ENCODE results near the gene WSCD1.

WSCD1 gene

DNA sequence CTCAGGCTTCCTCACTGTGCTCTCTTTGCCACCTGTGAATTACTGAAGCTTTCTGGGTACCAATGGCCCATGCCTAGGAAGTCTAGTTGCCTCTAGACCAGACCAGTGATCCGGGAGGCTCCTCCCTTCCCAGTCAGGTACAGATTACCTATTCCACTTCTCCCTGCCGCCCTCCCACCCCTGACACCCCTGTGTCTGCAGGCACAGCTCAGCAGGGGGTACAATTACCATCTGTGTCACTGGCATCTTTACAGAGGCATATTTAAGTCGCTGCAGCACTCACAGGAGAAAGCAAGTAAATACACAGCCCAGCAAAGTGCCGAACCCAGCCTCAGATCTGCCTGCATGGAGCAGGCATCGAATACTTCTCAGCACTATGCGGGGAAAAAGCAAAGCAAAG lies 5.3 kb upstream of the WSCD1 start:
- no peak for DNase-seq
- H3K9ac ChIP-seq (ENCODE audit: low read length) = no peak overlapping the region
- H4K5ac ChIP-seq (ENCODE audit: low read length) = no peak overlapping the region
- H3K27ac ChIP-seq (ENCODE audit: low read depth, low read length) = no peak overlapping the region
- no peaks in the 10 kb centered on the region for H3K79me1 ChIP-seq (ENCODE audit: low read length)
- H3K18ac ChIP-seq (ENCODE audit: low read length) = no peak overlapping the region
- no peak overlapping the region for H2AK5ac ChIP-seq (ENCODE audit: low read length)
- no peaks in the 10 kb centered on the region for H3K79me2 ChIP-seq (ENCODE audit: control insufficient read depth, insufficient read depth, low read length)
- no peaks in the 10 kb centered on the region for H3K27me3 ChIP-seq (ENCODE audit: insufficient read depth, low read length, poor library complexity)
- no peak overlapping the region for H2BK5ac ChIP-seq (ENCODE audit: low read length)
- H2BK15ac ChIP-seq (replicated peaks; ENCODE audit: low read depth) = no peak overlapping the region
- H2BK120ac ChIP-seq (ENCODE audit: low read depth, low read length) = no peak overlapping the region
- H3K36me3 ChIP-seq (ENCODE audit: control insufficient read depth, insufficient read depth, low read length) = no peaks in the 10 kb centered on the region
- no CpG with 5 or more reads among the region's 6 CpGs for WGBS (ENCODE audit: extremely low coverage, insufficient coverage, low lambda C conversion rate)
- no peak overlapping the region for H4K8ac ChIP-seq (ENCODE audit: low read depth, low read length)
- H3K4ac ChIP-seq (ENCODE audit: low read depth, low read length) = no peak overlapping the region
- no peak overlapping the region for H3K23ac ChIP-seq (ENCODE audit: low read length)
- no peaks in the 10 kb centered on the region for H3K4me1 ChIP-seq (ENCODE audit: control insufficient read depth, low read depth, low read length)
- H3K4me2 ChIP-seq (ENCODE audit: low read length) = no peak overlapping the region
- H3K4me3 ChIP-seq (ENCODE audit: low read length) = no peak overlapping the region
- no peak overlapping the region for H3K56ac ChIP-seq (ENCODE audit: low read length)

DNA sequence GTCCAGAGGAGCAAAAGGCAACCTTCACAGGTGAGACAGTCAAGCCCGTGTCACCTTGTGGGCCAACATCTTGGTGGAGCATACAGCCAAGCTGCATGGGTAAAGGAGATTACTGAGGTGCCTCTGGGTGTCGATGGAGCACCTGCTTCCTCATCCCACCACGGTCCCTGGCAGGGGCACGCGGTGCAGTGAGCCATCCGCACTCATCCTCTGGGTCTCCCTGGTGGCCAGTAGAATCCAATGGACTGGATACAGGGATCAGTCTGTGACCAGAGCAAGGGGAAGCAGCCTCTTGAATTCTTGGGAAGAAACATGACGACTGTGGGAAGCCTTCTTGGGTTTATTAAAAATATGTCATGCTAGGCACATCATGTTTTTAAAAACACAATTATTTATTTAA lies 4.8 kb upstream of the WSCD1 start:
- no CpG with 5 or more reads among the region's 7 CpGs for WGBS (ENCODE audit: extremely low coverage, insufficient coverage, low lambda C conversion rate)
- no peak overlapping the region for H2BK5ac ChIP-seq (ENCODE audit: low read length)
- H3K56ac ChIP-seq (ENCODE audit: low read length) = no peak overlapping the region
- no peaks in the 10 kb centered on the region for H3K79me2 ChIP-seq (ENCODE audit: control insufficient read depth, insufficient read depth, low read length)
- no peak overlapping the region for H2AK5ac ChIP-seq (ENCODE audit: low read length)
- no peaks in the 10 kb centered on the region for H3K4me1 ChIP-seq (ENCODE audit: control insufficient read depth, low read depth, low read length)
- H3K79me1 ChIP-seq (ENCODE audit: low read length) = no peaks in the 10 kb centered on the region
- H4K5ac ChIP-seq (ENCODE audit: low read length) = no peak overlapping the region
- H2BK15ac ChIP-seq (replicated peaks; ENCODE audit: low read depth) = no peak overlapping the region
- H3K23ac ChIP-seq (ENCODE audit: low read length) = no peak overlapping the region
- no peak overlapping the region for H3K9ac ChIP-seq (ENCODE audit: low read length)
- no peak for DNase-seq
- H2BK120ac ChIP-seq (ENCODE audit: low read depth, low read length) = no peak overlapping the region
- H3K4me2 ChIP-seq (ENCODE audit: low read length) = no peak overlapping the region
- H3K27me3 ChIP-seq (ENCODE audit: insufficient read depth, low read length, poor library complexity) = no peaks in the 10 kb centered on the region
- H3K36me3 ChIP-seq (ENCODE audit: control insufficient read depth, insufficient read depth, low read length) = no peaks in the 10 kb centered on the region
- H3K4ac ChIP-seq (ENCODE audit: low read depth, low read length) = no peak overlapping the region
- no peak overlapping the region for H4K8ac ChIP-seq (ENCODE audit: low read depth, low read length)
- H3K18ac ChIP-seq (ENCODE audit: low read length) = no peak overlapping the region
- H3K4me3 ChIP-seq (ENCODE audit: low read length) = no peak overlapping the region
- H3K27ac ChIP-seq (ENCODE audit: low read depth, low read length) = no peak overlapping the region

DNA sequence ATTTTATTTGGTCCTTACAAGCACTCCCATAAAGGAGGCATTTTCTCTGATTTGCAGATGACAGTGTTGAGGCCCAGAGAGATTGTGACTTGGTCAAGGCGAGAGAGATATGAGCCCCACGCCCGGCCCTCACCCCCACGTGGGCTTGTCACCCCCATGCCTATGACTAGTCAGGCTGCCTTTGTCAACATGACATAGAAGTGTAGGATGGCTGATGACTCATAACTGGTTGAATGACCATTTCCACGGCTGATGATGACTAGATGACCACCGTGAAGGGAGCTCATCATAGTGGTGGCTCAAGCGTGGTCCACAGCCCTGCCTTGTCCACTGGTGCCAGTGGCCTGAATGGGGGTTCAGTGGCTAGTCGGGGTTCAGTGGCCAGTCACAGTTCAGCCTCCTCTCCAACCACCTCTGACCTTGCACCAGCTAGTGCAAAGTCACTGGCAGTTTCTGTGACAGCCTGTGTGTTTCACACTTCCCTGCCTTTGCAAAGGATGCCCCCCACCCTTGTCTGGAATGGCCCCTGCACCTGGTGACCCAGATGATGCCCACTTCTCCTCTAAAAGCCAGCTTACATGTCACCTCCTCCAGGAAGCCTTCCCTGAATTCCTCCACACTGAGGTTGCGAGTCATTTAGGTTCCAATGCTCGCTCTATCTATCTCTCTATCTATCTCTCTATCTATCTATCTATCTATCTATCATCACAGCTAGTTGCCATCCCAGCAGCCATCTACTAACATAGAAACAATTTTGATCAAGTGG lies 3.8 kb upstream of the WSCD1 start:
- H3K79me2 ChIP-seq (ENCODE audit: control insufficient read depth, insufficient read depth, low read length) = no peaks in the 10 kb centered on the region
- H3K4me2 ChIP-seq (ENCODE audit: low read length) = no peak overlapping the region
- no peak overlapping the region for H3K4ac ChIP-seq (ENCODE audit: low read depth, low read length)
- H2BK15ac ChIP-seq (replicated peaks; ENCODE audit: low read depth) = no peak overlapping the region
- no peak overlapping the region for H2BK120ac ChIP-seq (ENCODE audit: low read depth, low read length)
- WGBS (ENCODE audit: extremely low coverage, insufficient coverage, low lambda C conversion rate) = no CpG with 5 or more reads among the region's 10 CpGs
- DNase-seq = no peak
- H3K23ac ChIP-seq (ENCODE audit: low read length) = no peak overlapping the region
- no peaks in the 10 kb centered on the region for H3K36me3 ChIP-seq (ENCODE audit: control insufficient read depth, insufficient read depth, low read length)
- H3K27me3 ChIP-seq (ENCODE audit: insufficient read depth, low read length, poor library complexity) = no peaks in the 10 kb centered on the region
- H2AK5ac ChIP-seq (ENCODE audit: low read length) = no peak overlapping the region
- no peak overlapping the region for H3K18ac ChIP-seq (ENCODE audit: low read length)
- H3K27ac ChIP-seq (ENCODE audit: low read depth, low read length) = no peak overlapping the region
- no peak overlapping the region for H3K56ac ChIP-seq (ENCODE audit: low read length)
- no peak overlapping the region for H3K9ac ChIP-seq (ENCODE audit: low read length)
- no peaks in the 10 kb centered on the region for H3K4me1 ChIP-seq (ENCODE audit: control insufficient read depth, low read depth, low read length)
- no peak overlapping the region for H4K8ac ChIP-seq (ENCODE audit: low read depth, low read length)
- H2BK5ac ChIP-seq (ENCODE audit: low read length) = no peak overlapping the region
- H4K5ac ChIP-seq (ENCODE audit: low read length) = no peak overlapping the region
- no peak overlapping the region for H3K4me3 ChIP-seq (ENCODE audit: low read length)
- H3K79me1 ChIP-seq (ENCODE audit: low read length) = no peaks in the 10 kb centered on the region

DNA sequence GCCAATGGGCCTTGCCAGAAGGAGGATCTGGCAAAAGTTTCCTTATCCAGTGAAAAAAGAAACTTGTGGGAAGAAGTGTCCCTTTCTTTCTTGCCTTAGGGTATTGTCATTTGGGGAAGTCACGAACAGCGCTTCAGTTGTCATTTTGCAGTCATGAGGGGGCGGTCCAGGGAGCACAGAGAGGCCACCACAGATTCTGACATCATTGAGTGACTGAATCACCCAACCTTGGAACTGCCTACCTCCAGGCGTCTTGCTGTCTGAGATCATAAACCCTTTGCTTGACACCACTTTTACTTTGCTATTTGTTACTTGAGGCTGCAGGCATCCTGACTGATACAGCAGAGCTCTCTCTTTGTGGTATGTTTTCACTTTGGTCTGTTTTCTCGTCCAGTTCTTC lies 3.1 kb upstream of the WSCD1 start:
- no peak overlapping the region for H3K18ac ChIP-seq (ENCODE audit: low read length)
- H3K4me3 ChIP-seq (ENCODE audit: low read length) = no peak overlapping the region
- no peaks in the 10 kb centered on the region for H3K79me2 ChIP-seq (ENCODE audit: control insufficient read depth, insufficient read depth, low read length)
- no peak overlapping the region for H3K56ac ChIP-seq (ENCODE audit: low read length)
- no peak for DNase-seq
- no peaks in the 10 kb centered on the region for H3K4me1 ChIP-seq (ENCODE audit: control insufficient read depth, low read depth, low read length)
- no peak overlapping the region for H3K9ac ChIP-seq (ENCODE audit: low read length)
- H4K5ac ChIP-seq (ENCODE audit: low read length) = no peak overlapping the region
- no peaks in the 10 kb centered on the region for H3K79me1 ChIP-seq (ENCODE audit: low read length)
- WGBS (ENCODE audit: extremely low coverage, insufficient coverage, low lambda C conversion rate) = no CpG with 5 or more reads among the region's 5 CpGs
- H3K4me2 ChIP-seq (ENCODE audit: low read length) = no peak overlapping the region
- H3K27me3 ChIP-seq (ENCODE audit: insufficient read depth, low read length, poor library complexity) = no peaks in the 10 kb centered on the region
- H3K23ac ChIP-seq (ENCODE audit: low read length) = no peak overlapping the region
- no peak overlapping the region for H2BK120ac ChIP-seq (ENCODE audit: low read depth, low read length)
- no peak overlapping the region for H4K8ac ChIP-seq (ENCODE audit: low read depth, low read length)
- H3K36me3 ChIP-seq (ENCODE audit: control insufficient read depth, insufficient read depth, low read length) = no peaks in the 10 kb centered on the region
- H2BK5ac ChIP-seq (ENCODE audit: low read length) = no peak overlapping the region
- no peak overlapping the region for H2BK15ac ChIP-seq (replicated peaks; ENCODE audit: low read depth)
- H3K4ac ChIP-seq (ENCODE audit: low read depth, low read length) = no peak overlapping the region
- H3K27ac ChIP-seq (ENCODE audit: low read depth, low read length) = no peak overlapping the region
- H2AK5ac ChIP-seq (ENCODE audit: low read length) = no peak overlapping the region

DNA sequence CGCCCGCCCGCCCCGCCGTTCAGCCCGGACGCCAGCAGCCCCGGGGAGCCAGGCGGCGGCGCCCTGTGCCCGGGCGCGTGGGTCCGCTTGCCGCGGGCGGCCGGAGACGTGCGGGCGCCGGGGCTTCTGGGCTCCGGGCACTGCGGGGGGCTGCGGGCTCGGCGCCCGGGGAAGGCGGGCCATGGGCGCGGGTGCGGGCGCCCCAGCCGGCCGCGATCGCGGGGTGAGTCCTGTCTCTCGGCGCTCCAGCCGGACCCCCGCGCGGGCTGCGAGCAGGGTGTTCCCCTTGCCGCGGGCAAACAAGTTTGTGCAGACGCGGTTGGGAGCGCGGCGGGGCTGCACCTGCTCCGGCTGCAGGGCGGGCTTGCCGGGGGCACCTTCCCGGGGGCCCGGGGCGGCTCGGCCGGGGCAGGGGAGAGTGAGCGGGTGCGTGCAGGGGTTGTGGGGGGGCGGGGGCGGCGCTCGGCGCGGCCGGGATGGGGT lies 292 bp downstream of the WSCD1 start:
- Histone ChIP-seq H3K56ac (ENCODE audit: low read length) (peak overlapping the region; percentile 25), H2BK15ac (replicated peaks; ENCODE audit: low read depth) (no peak overlapping the region), H4K8ac (ENCODE audit: low read depth, low read length) (no peak overlapping the region), H3K18ac (ENCODE audit: low read length) (no peak overlapping the region), H3K4me1 (ENCODE audit: control insufficient read depth, low read depth, low read length) (no peaks in the 10 kb centered on the region), H3K27ac (ENCODE audit: low read depth, low read length) (no peak overlapping the region), H3K4me3 (ENCODE audit: low read length) (no peak overlapping the region), H3K79me1 (ENCODE audit: low read length) (no peaks in the 10 kb centered on the region), H2BK5ac (ENCODE audit: low read length) (no peak overlapping the region), H3K9ac (ENCODE audit: low read length) (no peak overlapping the region), H3K36me3 (ENCODE audit: control insufficient read depth, insufficient read depth, low read length) (no peaks in the 10 kb centered on the region), H3K27me3 (ENCODE audit: insufficient read depth, low read length, poor library complexity) (no peaks in the 10 kb centered on the region), H3K23ac (ENCODE audit: low read length) (no peak overlapping the region), H4K5ac (ENCODE audit: low read length) (no peak overlapping the region), H3K4ac (ENCODE audit: low read depth, low read length) (no peak overlapping the region), H3K79me2 (ENCODE audit: control insufficient read depth, insufficient read depth, low read length) (no peaks in the 10 kb centered on the region), H3K4me2 (ENCODE audit: low read length) (peak overlapping the region; percentile 29), H2BK120ac (ENCODE audit: low read depth, low read length) (no peak overlapping the region), H2AK5ac (ENCODE audit: low read length) (no peak overlapping the region)
- no CpG with 5 or more reads among the region's 70 CpGs for WGBS (ENCODE audit: extremely low coverage, insufficient coverage, low lambda C conversion rate)
- no peak for DNase-seq
